NCI-H187 treated with DMSO at 0.1 percent for 48 hours (cell line): ENCODE data around the gene EGLN1.

ENCODE experiments used
- DNase-seq: peaks from one replicate; lab custom pipeline; 2025; lab: John Stamatoyannopoulos, UW

EGLN1 gene

DNA sequence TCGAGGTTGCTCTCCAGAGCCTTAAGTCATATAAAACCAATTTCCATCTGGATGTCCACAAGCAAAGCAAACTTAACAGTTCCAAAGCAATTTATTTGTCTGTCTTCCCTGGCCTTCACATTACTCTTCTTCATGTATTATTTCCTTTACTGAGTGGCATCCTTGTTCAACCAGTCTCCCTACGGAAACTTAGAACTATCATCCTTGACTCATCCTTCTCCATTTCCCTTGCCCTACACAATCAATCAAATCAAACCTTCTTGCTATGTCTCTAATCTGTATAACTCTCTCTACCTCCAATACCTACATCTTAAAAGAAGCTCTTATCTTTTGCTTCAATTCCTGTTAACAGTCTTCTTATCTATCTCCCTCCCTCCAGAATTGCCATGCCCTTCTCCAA is 25.4 kb downstream of the EGLN1 start:
- DNase-seq: no peak

DNA sequence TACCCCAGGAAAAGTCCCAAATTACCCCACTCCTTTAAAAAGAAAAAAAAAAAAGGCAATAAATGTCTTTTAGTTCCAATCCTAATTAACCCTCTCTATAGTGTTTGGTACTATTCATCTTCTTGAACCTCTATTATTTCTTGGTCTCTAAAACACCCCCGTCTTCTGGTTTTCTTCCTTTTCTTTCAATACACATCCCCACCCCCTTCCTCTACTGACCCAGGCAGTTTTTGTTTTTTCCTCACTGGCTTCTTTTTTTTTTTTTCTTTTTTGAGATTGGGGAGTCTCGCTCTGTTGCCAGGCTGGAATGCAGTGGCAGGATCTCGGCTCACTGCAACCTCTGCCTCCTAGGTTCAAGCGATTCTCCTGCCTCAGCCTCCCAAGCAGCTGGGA is 26.1 kb downstream of the EGLN1 start:
- DNase-seq: no peak

DNA sequence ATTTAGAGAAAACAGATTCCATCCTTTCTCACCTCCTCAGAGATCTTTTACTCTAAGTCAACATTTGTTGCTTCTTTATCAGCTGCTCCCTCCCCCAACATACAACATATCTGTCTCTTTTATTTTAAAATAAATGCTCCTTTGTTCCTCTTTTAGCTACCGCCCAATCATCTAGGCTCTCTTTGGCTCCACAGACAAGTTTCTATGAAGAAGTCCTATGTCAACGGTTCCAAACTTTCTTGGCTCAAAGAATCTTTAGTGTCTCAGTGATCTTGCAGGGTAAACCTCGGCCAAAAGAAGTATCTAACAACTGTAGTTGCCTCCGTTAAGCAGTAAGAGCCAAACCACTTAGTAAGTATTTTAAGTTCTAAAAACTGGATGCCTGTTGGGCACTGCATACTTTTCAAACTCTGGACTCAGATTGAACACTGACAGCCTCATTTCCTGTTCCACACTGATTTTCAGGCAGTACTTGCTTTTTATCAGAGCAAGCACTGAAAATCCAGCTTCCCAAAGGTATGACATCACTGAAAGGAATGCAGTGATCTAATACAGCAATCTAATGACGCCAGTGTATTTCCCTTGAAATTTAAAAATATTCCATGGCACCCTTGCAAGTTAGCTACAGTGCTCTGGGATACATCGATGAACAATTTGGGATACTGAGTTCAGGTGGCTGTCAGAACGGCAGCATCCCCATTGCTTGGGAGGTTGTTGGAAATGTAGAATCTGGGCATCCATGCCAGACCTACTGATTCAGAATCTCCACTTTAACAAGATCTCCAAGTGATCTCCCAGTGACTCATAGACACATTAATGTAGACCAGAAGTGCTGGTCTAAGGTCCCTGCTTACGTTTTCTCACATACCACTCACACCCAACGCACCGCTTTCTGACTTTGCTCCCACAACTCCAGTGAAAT is 26.8 kb downstream of the EGLN1 start:
- no peak for DNase-seq

DNA sequence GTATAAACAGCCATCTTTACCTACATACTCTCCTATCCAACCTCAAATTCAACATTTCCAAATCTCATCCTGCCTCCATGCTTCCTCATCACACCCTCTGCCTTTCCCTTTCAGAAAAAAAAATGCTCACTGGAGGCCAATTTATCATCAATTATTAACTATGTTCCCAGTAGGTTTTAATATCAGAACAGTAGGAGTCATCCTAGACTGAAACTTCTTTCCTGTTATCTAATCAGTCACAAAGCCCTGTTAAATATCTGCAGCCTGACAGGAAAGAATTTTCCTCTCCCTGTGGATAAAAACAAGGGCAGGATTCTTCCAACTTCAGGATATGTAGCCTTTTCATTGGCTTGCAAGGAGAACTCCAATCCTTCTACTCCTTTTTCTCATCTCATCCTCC is 28.4 kb downstream of the EGLN1 start:
- DNase-seq: no peak

DNA sequence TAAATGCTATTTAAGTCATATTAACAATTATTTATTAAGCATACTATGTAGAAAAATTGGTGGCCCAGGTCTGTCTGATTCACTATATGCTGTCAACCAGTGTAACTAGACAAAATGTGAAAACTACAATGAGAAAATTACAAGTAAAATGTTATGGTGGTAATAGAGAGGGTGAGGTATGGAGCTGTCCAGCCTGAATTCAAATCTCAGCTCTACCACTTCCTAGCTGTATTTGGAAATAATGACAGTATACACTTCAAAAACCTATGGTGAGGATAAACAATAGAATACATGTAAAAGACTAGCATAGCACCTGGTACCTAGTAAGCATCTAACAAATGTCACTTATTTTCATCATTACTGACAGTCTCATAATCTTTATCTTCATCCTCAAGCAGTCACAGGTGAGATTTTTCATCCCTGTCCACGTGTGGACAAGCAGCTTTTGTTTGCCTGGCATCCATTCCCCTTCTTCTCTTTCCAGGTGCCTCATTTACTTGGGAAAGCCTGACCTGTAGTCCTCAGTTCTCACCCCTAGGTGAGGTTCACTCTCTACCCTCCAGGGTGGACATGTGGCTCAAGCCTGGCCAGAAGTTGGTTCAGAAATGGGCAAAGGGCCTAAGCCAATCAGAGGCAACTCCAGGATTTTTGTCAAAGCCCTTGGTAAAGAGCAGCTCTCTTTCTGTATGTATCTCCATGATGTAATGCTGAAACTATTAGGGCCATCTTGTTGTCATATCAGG is 29.5 kb downstream of the EGLN1 start:
- DNase-seq: no peak

GRCh38 chr1:231390071-231390470 is 32.0 kb downstream of the EGLN1 start:
- DNase-seq: no peak

DNA sequence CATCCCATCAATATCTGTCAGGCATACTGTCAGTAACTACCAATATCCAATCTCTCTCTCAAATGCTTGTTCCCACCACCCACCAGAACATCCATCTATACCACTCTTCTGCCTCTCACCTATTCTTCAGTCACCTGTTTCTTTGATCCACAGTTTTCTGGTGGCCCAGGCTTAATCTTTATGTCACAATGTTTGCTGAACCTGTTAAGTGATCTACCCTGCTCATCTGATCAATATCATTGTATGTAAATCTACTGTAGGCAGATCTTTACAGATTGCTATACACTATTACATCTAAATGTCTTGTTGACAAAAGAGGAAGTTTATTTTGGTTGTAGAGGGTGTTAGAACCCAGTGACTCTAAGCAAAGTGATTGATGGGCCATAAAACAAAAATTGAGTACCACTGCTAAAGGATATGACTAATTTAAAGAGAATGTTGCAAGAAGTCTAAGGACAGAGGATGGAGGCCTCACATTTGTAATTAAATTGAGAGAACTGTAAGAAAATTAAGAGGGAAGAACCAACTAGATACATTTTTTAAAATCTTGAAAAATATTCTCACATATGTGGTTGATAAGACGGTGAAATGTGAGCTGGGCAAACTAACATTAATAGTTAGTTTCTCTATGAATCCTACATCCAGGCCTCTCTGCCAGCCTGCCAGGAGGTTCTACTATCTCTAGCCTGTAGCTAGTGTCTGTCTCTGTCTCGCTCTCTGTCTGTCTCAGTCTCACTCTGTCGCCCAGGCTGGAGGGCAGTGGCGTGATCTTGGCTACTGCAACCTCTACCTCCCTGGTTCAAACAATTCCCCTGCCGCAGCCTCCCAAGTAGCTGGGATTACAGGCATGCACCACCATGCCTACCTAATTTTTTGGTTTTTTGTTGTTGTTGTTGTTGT is 34.1 kb downstream of the EGLN1 start:
- no peak for DNase-seq

- DNase-seq: no peak
These were observed 35.6 kb downstream of the EGLN1 start for GRCh38 chr1:231386466-231386865.

- no peak for DNase-seq
These were observed 36.7 kb downstream of the EGLN1 start for GRCh38 chr1:231385416-231385748.

DNA sequence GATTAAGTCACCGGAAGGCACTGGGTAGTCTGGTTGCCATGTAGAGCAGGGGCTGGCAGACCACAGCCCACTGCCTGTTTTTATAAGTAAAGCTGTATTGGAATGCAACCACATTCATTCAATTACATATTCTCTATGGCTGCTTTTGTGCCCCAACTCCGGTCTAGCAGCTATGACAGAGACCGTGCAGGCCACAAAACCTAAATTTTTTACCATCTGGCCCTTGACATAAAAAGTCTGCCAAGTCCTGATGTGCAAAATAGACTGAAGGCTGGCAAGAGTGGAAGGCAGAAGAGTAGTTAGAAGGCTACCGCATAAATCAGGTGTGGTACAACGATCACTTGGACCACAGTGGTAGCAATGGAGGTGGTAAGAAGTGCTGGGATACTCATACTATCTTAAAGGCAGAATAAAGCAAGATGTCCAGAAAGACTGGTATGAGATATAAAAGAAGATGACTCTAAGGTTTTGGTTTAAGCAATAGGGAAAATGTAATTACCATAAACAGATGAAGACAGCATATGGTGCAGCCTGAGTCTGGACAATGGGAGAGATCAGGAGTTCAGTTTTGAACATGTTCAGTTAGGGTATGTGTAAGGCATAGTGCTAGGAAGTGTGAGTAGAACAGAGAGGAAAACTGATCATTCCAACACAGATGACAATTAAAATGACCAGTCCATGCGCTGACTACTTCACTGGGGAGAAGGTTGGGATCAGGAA is 37.2 kb downstream of the EGLN1 start:
- DNase-seq: no peak

DNA sequence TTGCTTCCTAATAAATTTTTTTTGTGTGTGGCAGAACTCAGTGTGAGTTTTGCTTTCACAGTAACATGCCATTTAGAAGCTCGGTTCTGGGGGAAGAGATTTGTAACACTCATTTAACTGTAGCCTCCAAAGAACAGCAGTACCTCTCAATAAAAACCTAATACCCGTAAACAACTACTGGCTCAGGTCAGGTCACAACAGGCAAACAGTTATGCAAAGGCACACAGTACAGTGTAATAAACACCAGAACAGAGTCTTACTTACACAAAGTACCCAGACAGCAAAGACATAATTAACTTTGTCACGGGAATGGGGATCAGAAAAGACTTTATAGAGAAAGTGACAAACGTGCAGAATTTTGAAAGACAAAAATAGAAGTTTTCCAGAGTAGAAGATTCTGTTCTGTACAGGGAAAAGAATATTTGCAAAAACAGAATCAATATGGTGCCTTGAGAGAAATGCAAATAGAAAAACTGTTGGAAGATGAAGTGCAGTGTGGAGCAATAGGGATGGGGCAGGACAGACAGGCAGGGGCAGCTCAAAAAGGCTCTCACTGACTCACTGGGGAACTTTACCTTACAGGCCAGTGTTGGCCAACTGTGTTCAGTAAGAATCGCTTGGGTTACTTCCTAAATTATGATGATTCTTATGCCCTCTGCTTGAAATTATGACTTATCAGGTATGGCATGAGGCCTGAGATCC is 38.8 kb downstream of the EGLN1 start:
- DNase-seq: no peak

GRCh38 chr1:231382426-231382825 is 39.7 kb downstream of the EGLN1 start:
- DNase-seq: no peak

- no peak for DNase-seq
These were observed 40.4 kb downstream of the EGLN1 start for GRCh38 chr1:231381729-231382128.

DNA sequence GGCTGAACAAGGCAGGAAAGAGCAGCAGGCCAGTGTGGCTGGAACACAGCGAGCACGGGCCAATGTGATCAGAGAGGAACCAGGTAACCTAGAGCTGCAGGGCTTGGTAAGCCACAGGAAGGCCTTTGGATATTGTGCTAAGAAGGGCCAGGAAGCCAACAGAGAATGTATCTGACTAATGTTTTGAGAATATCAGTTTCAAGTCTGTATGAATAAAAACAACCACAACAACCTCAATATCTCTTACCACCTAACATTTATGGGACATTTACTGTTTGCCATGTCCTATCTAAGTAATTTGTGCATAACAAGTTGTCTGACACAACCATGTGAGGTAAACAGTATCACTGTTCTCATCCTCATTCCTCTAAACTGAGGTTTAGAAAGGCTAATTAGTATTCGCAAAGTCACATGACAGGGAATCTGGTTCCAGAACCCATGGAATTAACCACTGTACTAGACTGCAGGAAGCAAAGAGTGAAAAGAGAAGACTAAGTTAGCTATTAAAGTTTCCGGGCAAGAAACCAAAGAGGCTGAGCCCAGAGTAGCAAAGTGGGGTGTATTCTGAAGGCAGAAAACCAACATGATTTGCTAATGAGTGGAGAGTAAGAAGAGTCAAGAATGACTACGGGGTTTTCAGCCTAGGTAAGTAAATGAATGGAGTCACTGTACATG is 45.1 kb downstream of the EGLN1 start:
- no peak for DNase-seq

GRCh38 chr1:231376101-231376500 is 46.0 kb downstream of the EGLN1 start:
- no peak for DNase-seq

GRCh38 chr1:231374394-231374793 is 47.7 kb downstream of the EGLN1 start:
- no peak for DNase-seq

GRCh38 chr1:231372501-231372900 is 49.6 kb downstream of the EGLN1 start:
- DNase-seq: no peak

GRCh38 chr1:231369282-231369681 is 52.8 kb downstream of the EGLN1 start:
- DNase-seq: no peak

- DNase-seq: no peak
These were observed 57.9 kb downstream of the EGLN1 start for GRCh38 chr1:231364192-231364591.

GRCh38 chr1:231363624-231364023 is 58.5 kb downstream of the EGLN1 start:
- no peak for DNase-seq

- no peak for DNase-seq
These were observed 59.8 kb downstream of the EGLN1 start for GRCh38 chr1:231362325-231362724.
